HEK293T (cell line): ENCODE data around the gene ATG4A.

Experiments used
- ARNT ChIP-seq: fragments of 450-650 bp; IDR thresholded peaks from 2 replicates; pipeline ENCODE4 v1.6.1; 2017; ENCODE audit warnings: mild to moderate bottlenecking
- BHLHE40 ChIP-seq: fragments of 450-650 bp; IDR thresholded peaks from 2 replicates; pipeline ENCODE4 v1.6.1; 2016; ENCODE audit warnings: mild to moderate bottlenecking, moderate library complexity, borderline replicate concordance
- L3MBTL2 ChIP-seq: fragments of 450-650 bp; conservative IDR thresholded peaks from 2 replicates; pipeline ENCODE4 v1.6.1; 2016; ENCODE audit warnings: mild to moderate bottlenecking
- NFRKB ChIP-seq: fragments of 450-650 bp; IDR thresholded peaks from 2 replicates; pipeline ENCODE4 v1.6.1; 2016; ENCODE audit warnings: mild to moderate bottlenecking, moderate library complexity
- PKNOX1 ChIP-seq: fragments of 450-650 bp; IDR thresholded peaks from 2 replicates; pipeline ENCODE4 v1.6.1; 2016

GRCh38 chrX:108178143-108178498, 86.5 kb downstream of the ATG4A start:
- no peak for TF ChIP-seq BHLHE40
- TF ChIP-seq L3MBTL2: no peak
- TF ChIP-seq ARNT: no peak
- TF ChIP-seq NFRKB: no peak
- no peak for TF ChIP-seq PKNOX1
